Brain microvascular endothelial cell (primary cell): ENCODE results near the gene SMAD6.

ENCODE experiments used
- DNase-seq: peaks from one replicate; pipeline ENCODE4 v3.0.0-alpha.2; 2020
- H3K27ac ChIP-seq: fragments of 250-450 bp; sonication (Bioruptor Pico); 2 replicates; pipeline ENCODE4 v1.5.1; 2020; ENCODE audit warnings: mild to moderate bottlenecking, moderate library complexity
- H3K27me3 ChIP-seq: fragments of 250-450 bp; sonication (Bioruptor Pico); replicated peaks from 2 replicates; pipeline ENCODE4 v1.5.1; 2020; ENCODE audit warnings: mild to moderate bottlenecking
- H3K36me3 ChIP-seq: fragments of 250-450 bp; sonication (Bioruptor Pico); replicated peaks from 2 replicates; pipeline ENCODE4 v1.5.1; 2020; ENCODE audit warnings: mild to moderate bottlenecking
- H3K4me3 ChIP-seq: 2 replicates; pipeline ENCODE4 v1.5.1; 2011; ENCODE audit warnings: low read depth, mild to moderate bottlenecking, control low read depth, low read length, moderate library complexity
- CTCF ChIP-seq: IDR thresholded peaks from 2 replicates; pipeline ENCODE4 v1.5.1; 2011; ENCODE audit warnings: low read depth, mild to moderate bottlenecking, moderate library complexity, low read length, control low read depth, inconsistent platforms; ENCODE audit errors: missing control alignments
- in situ Hi-C: cut with HindIII; loops from 2 replicates; pipeline ENCODE4 v1.10.0; 2017; ENCODE audit warnings: low sequenced_read_pairs, low pct_ligation_motif_present

Gene SMAD6

GRCh38 chr15:66777596-66778313 is 75.7 kb downstream of the SMAD6 start:
- in situ Hi-C loops = no loop called here
- Histone ChIP-seq H3K27me3 (no peaks in the 10 kb centered on the region), H3K4me3 (no peak overlapping the region), H3K36me3 (no peaks in the 10 kb centered on the region), H3K27ac (no peak overlapping the region)
- no peak for TF ChIP-seq CTCF
- no peak for DNase-seq

GRCh38 chr15:66778314-66778665 is 76.3 kb downstream of the SMAD6 start:
- Histone ChIP-seq H3K4me3 (no peak overlapping the region), H3K27ac (no peak overlapping the region), H3K36me3 (no peaks in the 10 kb centered on the region), H3K27me3 (no peaks in the 10 kb centered on the region)
- TF ChIP-seq CTCF = no peak
- in situ Hi-C loops = no loop called here
- DNase-seq = no peak

- in situ Hi-C loops = no loop called here
- no peak for DNase-seq
- H3K27me3 ChIP-seq = no peaks in the 10 kb centered on the region
- TF ChIP-seq CTCF = no peak
- H3K27ac ChIP-seq = no peak overlapping the region
- no peak overlapping the region for H3K4me3 ChIP-seq
- no peaks in the 10 kb centered on the region for H3K36me3 ChIP-seq
Measured at GRCh38 chr15:66778716-66779115, 76.7 kb downstream of the SMAD6 start.

- Histone ChIP-seq H3K36me3 (no peaks in the 10 kb centered on the region), H3K27me3 (no peaks in the 10 kb centered on the region), H3K4me3 (no peak overlapping the region), H3K27ac (peak overlapping the region; percentile 20)
- no peak for DNase-seq
- in situ Hi-C loops = no loop called here
- no peak for TF ChIP-seq CTCF
Measured at GRCh38 chr15:66779331-66780009, 77.4 kb downstream of the SMAD6 start.

- Histone ChIP-seq H3K36me3 (no peaks in the 10 kb centered on the region), H3K4me3 (no peak overlapping the region), H3K27ac (no peak overlapping the region), H3K27me3 (no peaks in the 10 kb centered on the region)
- in situ Hi-C loops = no loop called here
- DNase-seq = peak; percentile 72
- TF ChIP-seq CTCF = no peak
Measured at GRCh38 chr15:66780172-66780972, 78.3 kb downstream of the SMAD6 start.
